HepG2 (cell line): ENCODE data around the gene TMIGD2. TPM values are rescaled to one million over a fixed set of nuclear protein-coding genes. Genes with fewer than 3 reads are reported as not detected.
A peak's percentile ranks its signal among the peaks of the same experiment; 100 is the strongest.

ENCODE experiments used
- CREB1 ChIP-seq, 2 experiments: fragments of 450-650 bp in 1 of 2; IDR thresholded peaks; 2 replicates each; pipeline ENCODE4 v1.6.1; 2016 to 2017; ENCODE audit warnings: control low read depth in 1 of 2, mild to moderate bottlenecking in 1 of 2, missing compliant biosample characterization in 1 of 2, missing genetic modification characterization in 1 of 2
- HDAC6 ChIP-seq: fragments of 200-600 bp; sonication (generic); IDR thresholded peaks from 2 replicates; pipeline ENCODE4 v1.7.0; 2017; ENCODE audit warnings: mild to moderate bottlenecking, antibody characterized with exemption, low read length, low read depth
- LCORL ChIP-seq, 2 experiments: fragments of 450-650 bp in 1 of 2; sonication (generic) in 1 of 2; formaldehyde crosslinking in 1 of 2; IDR thresholded peaks; 2 replicates each; pipeline versions ENCODE4 v1.5.0 to v1.6.1; 2017 to 2020; ENCODE audit warnings: antibody characterized with exemption in 1 of 2, missing genetic modification reagents in 1 of 2
- MED1 ChIP-seq: sonication (generic); formaldehyde crosslinking; IDR thresholded peaks from 2 replicates; pipeline ENCODE4 v1.4.0; 2020; ENCODE audit warnings: missing genetic modification reagents
- PITX1 ChIP-seq: sonication (generic); formaldehyde crosslinking; IDR thresholded peaks from 2 replicates; pipeline ENCODE4 v1.5.1; 2020; ENCODE audit warnings: mild to moderate bottlenecking, missing genetic modification reagents
- SMARCC2 ChIP-seq: fragments of 450-650 bp; IDR thresholded peaks from 2 replicates; pipeline ENCODE4 v1.6.1; 2017; ENCODE audit warnings: antibody characterized with exemption, mild to moderate bottlenecking
- U2AF2 ChIP-seq: fragments of 200-400 bp; formaldehyde crosslinking; IDR thresholded peaks from 2 replicates; pipeline ENCODE4 v1.6.1; 2017; ENCODE audit warnings: low read depth, mild to moderate bottlenecking, low read length
- YEATS2 ChIP-seq: sonication (generic); formaldehyde crosslinking; IDR thresholded peaks from 2 replicates; pipeline ENCODE4 v1.4.0; 2020; ENCODE audit warnings: missing genetic modification reagents, borderline replicate concordance
- ZNF296 ChIP-seq: sonication (generic); formaldehyde crosslinking; conservative IDR thresholded peaks from 2 replicates; pipeline ENCODE4 v1.5.0; 2020; ENCODE audit warnings: mild to moderate bottlenecking, missing genetic modification reagents
- ZNF329 ChIP-seq: sonication (generic); formaldehyde crosslinking; IDR thresholded peaks from 2 replicates; pipeline ENCODE4 v1.9.0; 2021; ENCODE audit warnings: low read depth, mild to moderate bottlenecking, missing genetic modification reagents
- ZNF382 ChIP-seq: sonication (generic); formaldehyde crosslinking; IDR thresholded peaks from 2 replicates; pipeline ENCODE4 v1.5.0; 2020; ENCODE audit warnings: missing genetic modification reagents, mild to moderate bottlenecking, borderline replicate concordance
- ZNF451 ChIP-seq: sonication (generic); formaldehyde crosslinking; IDR thresholded peaks from 2 replicates; pipeline ENCODE4 v1.5.0; 2020; ENCODE audit warnings: mild to moderate bottlenecking, missing genetic modification reagents
- ZNF792 ChIP-seq: IDR thresholded peaks from 2 replicates; pipeline ENCODE4 v1.6.1; 2016
- polyA plus RNA-seq, 8 experiments: library from polyadenylated mRNA; depleted of rRNA in 3 of 8; stranded (reverse) in 7 of 8; unstranded in 1 of 8; fragments of >200 nt; fragmentation: Illumina TruSeq in 4 of 8; extraction: Trizol in 4 of 8; gene quantifications; 2 replicates each; pipeline versions ENCODE4 v1.2.1 to v1.2.3, GENCODE V29; 2011 to 2016; ENCODE audit warnings: low read depth in 4 of 8, missing spikeins in 1 of 8, mixed read lengths in 1 of 8; ENCODE audit not compliant: insufficient read depth in 1 of 8
- total RNA-seq, 5 experiments: library from RNA; depleted of rRNA; stranded (reverse); fragments of >200 nt; fragmentation: Illumina TruSeq; extraction: Trizol; gene quantifications; 2 replicates each; pipeline ENCODE4 v1.2.3, GENCODE V29; 2016; ENCODE audit warnings: low read depth in 1 of 5
- TF ChIP-seq, protein P1 (sequence below): sonication (generic); formaldehyde crosslinking; IDR thresholded peaks from 2 replicates; pipeline ENCODE4 v1.5.1; 2020; ENCODE audit warnings: mild to moderate bottlenecking, missing genetic modification reagents, moderate library complexity
- TF ChIP-seq, protein P2 (sequence below): sonication (generic); formaldehyde crosslinking; conservative IDR thresholded peaks from 2 replicates; pipeline ENCODE4 v1.8.0; 2022; ENCODE audit warnings: mild to moderate bottlenecking, moderate library complexity, missing genetic modification reagents
- TF ChIP-seq, protein P3 (sequence below): sonication (generic); formaldehyde crosslinking; IDR thresholded peaks from 2 replicates; pipeline ENCODE4 v1.5.0; 2020; ENCODE audit warnings: missing genetic modification reagents
- TF ChIP-seq, protein P4 (sequence below): sonication (generic); formaldehyde crosslinking; IDR thresholded peaks from 2 replicates; pipeline ENCODE4 v1.5.0; 2020; ENCODE audit warnings: mild to moderate bottlenecking, missing genetic modification reagents, borderline replicate concordance

TMIGD2 gene
- total and polyA plus RNA-seq, 2 of the 13 experiments (the other 11 are each of a cell fraction or from before 2014, with no cell fraction given), result 0.11 to 1.0 TPM

DNA sequence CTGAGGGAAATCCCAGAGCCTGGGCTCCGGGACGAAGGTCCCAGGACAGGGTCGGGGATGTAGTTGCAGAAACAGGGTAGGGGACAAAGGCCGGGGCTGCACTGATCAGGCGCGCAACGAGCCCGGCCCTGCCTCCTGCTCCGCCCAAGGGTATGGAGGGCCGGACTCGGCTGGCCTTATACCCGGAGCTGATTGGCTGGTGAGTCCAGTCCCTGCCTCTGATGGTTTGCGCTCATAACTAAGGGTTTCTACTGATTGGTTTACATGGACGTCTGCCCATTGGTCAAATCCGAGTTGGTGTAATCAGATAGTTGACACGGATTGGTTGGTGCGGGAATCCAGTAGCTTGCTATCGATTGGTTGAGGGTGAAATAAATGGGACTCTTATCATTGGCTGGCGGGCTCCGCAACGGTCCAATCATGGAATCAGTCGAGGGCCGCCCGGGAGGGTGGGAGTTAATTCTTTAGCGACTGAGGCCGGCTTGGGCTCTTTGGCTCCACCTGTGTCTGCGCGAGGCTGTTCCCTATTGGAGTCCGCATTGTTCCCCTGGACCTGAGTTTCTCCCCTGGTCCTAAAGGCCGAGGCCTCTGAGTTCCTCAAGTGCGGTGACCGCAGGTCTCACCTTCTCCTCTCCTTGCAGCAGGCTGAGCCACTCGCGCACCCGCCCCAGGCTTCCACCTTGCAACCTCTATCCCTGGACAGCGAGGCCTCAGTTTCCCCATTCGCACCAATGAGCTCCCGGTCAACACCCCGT, 40.6 kb upstream of the TMIGD2 start (continued):
- TF ChIP-seq, protein P1, sequence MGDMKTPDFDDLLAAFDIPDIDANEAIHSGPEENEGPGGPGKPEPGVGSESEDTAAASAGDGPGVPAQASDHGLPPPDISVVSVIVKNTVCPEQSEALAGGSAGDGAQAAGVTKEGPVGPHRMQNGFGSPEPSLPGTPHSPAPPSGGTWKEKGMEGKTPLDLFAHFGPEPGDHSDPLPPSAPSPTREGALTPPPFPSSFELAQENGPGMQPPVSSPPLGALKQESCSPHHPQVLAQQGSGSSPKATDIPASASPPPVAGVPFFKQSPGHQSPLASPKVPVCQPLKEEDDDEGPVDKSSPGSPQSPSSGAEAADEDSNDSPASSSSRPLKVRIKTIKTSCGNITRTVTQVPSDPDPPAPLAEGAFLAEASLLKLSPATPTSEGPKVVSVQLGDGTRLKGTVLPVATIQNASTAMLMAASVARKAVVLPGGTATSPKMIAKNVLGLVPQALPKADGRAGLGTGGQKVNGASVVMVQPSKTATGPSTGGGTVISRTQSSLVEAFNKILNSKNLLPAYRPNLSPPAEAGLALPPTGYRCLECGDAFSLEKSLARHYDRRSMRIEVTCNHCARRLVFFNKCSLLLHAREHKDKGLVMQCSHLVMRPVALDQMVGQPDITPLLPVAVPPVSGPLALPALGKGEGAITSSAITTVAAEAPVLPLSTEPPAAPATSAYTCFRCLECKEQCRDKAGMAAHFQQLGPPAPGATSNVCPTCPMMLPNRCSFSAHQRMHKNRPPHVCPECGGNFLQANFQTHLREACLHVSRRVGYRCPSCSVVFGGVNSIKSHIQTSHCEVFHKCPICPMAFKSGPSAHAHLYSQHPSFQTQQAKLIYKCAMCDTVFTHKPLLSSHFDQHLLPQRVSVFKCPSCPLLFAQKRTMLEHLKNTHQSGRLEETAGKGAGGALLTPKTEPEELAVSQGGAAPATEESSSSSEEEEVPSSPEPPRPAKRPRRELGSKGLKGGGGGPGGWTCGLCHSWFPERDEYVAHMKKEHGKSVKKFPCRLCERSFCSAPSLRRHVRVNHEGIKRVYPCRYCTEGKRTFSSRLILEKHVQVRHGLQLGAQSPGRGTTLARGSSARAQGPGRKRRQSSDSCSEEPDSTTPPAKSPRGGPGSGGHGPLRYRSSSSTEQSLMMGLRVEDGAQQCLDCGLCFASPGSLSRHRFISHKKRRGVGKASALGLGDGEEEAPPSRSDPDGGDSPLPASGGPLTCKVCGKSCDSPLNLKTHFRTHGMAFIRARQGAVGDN (CRISPR knock-in tag), result peak; percentile 69; the same call in 1 of the 2 replicates
- TF ChIP-seq YEATS2 (CRISPR knock-in tag) (0 out of 2 replicates have a peak, but pooled peaks have one; percentile 35), MED1 (CRISPR knock-in tag) (peak; percentile 65), SMARCC2 (no peak), LCORL (IDR thresholded peaks at IDR 0.05) (no peak), LCORL (CRISPR knock-in tag; IDR thresholded peaks at IDR 0.05) (peak; percentile 99), CREB1 (IDR thresholded peaks at IDR 0.05) (peak; percentile 87), CREB1 (CRISPR knock-in tag; IDR thresholded peaks at IDR 0.05) (peak; percentile 91), HDAC6 (no peak), ZNF329 (CRISPR knock-in tag) (no peak; the same call in 1 of the 2 replicates), ZNF296 (CRISPR knock-in tag) (peak; percentile 89), ZNF451 (CRISPR knock-in tag) (peak; percentile 87; the same call in 1 of the 2 replicates), U2AF2 (no peak), ZNF792 (CRISPR knock-in tag) (peak; percentile 78; the same call in 1 of the 2 replicates), ZNF382 (CRISPR knock-in tag) (no peak), PITX1 (CRISPR knock-in tag) (peak; percentile 66; the same call in 1 of the 2 replicates)
- TF ChIP-seq, protein P2, sequence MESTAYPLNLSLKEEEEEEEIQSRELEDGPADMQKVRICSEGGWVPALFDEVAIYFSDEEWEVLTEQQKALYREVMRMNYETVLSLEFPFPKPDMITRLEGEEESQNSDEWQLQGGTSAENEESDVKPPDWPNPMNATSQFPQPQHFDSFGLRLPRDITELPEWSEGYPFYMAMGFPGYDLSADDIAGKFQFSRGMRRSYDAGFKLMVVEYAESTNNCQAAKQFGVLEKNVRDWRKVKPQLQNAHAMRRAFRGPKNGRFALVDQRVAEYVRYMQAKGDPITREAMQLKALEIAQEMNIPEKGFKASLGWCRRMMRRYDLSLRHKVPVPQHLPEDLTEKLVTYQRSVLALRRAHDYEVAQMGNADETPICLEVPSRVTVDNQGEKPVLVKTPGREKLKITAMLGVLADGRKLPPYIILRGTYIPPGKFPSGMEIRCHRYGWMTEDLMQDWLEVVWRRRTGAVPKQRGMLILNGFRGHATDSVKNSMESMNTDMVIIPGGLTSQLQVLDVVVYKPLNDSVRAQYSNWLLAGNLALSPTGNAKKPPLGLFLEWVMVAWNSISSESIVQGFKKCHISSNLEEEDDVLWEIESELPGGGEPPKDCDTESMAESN (CRISPR knock-in tag), result peak; percentile 79
- TF ChIP-seq, protein P3, sequence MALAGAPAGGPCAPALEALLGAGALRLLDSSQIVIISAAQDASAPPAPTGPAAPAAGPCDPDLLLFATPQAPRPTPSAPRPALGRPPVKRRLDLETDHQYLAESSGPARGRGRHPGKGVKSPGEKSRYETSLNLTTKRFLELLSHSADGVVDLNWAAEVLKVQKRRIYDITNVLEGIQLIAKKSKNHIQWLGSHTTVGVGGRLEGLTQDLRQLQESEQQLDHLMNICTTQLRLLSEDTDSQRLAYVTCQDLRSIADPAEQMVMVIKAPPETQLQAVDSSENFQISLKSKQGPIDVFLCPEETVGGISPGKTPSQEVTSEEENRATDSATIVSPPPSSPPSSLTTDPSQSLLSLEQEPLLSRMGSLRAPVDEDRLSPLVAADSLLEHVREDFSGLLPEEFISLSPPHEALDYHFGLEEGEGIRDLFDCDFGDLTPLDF (CRISPR knock-in tag), result 0 out of 2 replicates have a peak, but pooled peaks have one; percentile 4
- TF ChIP-seq, protein P4, sequence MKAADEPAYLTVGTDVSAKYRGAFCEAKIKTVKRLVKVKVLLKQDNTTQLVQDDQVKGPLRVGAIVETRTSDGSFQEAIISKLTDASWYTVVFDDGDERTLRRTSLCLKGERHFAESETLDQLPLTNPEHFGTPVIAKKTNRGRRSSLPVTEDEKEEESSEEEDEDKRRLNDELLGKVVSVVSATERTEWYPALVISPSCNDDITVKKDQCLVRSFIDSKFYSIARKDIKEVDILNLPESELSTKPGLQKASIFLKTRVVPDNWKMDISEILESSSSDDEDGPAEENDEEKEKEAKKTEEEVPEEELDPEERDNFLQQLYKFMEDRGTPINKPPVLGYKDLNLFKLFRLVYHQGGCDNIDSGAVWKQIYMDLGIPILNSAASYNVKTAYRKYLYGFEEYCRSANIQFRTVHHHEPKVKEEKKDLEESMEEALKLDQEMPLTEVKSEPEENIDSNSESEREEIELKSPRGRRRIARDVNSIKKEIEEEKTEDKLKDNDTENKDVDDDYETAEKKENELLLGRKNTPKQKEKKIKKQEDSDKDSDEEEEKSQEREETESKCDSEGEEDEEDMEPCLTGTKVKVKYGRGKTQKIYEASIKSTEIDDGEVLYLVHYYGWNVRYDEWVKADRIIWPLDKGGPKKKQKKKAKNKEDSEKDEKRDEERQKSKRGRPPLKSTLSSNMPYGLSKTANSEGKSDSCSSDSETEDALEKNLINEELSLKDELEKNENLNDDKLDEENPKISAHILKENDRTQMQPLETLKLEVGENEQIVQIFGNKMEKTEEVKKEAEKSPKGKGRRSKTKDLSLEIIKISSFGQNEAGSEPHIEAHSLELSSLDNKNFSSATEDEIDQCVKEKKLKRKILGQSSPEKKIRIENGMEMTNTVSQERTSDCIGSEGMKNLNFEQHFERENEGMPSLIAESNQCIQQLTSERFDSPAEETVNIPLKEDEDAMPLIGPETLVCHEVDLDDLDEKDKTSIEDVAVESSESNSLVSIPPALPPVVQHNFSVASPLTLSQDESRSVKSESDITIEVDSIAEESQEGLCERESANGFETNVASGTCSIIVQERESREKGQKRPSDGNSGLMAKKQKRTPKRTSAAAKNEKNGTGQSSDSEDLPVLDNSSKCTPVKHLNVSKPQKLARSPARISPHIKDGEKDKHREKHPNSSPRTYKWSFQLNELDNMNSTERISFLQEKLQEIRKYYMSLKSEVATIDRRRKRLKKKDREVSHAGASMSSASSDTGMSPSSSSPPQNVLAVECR (CRISPR knock-in tag), result peak; percentile 86
